ENCODE data around the gene COQ8B.

COQ8B gene

GRCh38 chr19:40717325-40717879, 716 bp upstream of the COQ8B start:
- no peak for DNase-seq

- DNase-seq: no peak
Observed at GRCh38 chr19:40716031-40716481, 630 bp downstream of the COQ8B start.

GRCh38 chr19:40714441-40715299, 2.0 kb downstream of the COQ8B start:
- peak; percentile 98 for DNase-seq

GRCh38 chr19:40713939-40714338, 2.7 kb downstream of the COQ8B start:
- no peak for DNase-seq

GRCh38 chr19:40709817-40710216, 6.9 kb downstream of the COQ8B start:
- DNase-seq: no peak

GRCh38 chr19:40707615-40708014, 9.1 kb downstream of the COQ8B start:
- no peak for DNase-seq

- no peak for DNase-seq
Observed at GRCh38 chr19:40705950-40706619, 10.6 kb downstream of the COQ8B start.

GRCh38 chr19:40705362-40705651, 11.4 kb downstream of the COQ8B start:
- peak; percentile 81 for DNase-seq

GRCh38 chr19:40704491-40705361, 12.0 kb downstream of the COQ8B start:
- no peak for DNase-seq

GRCh38 chr19:40703029-40703755, 13.5 kb downstream of the COQ8B start:
- DNase-seq: no peak

- DNase-seq: no peak
Observed at GRCh38 chr19:40702337-40703012, 14.2 kb downstream of the COQ8B start.

GRCh38 chr19:40701758-40702157, 14.9 kb downstream of the COQ8B start:
- no peak for DNase-seq

- no peak for DNase-seq
Observed at GRCh38 chr19:40700083-40700482, 16.6 kb downstream of the COQ8B start.

GRCh38 chr19:40697007-40697406, 19.7 kb downstream of the COQ8B start:
- DNase-seq: no peak

- no peak for DNase-seq
Observed at GRCh38 chr19:40695881-40696280, 20.8 kb downstream of the COQ8B start.

- no peak for DNase-seq
Observed at GRCh38 chr19:40693896-40694295, 22.8 kb downstream of the COQ8B start.

GRCh38 chr19:40693150-40693788, 23.4 kb downstream of the COQ8B start:
- DNase-seq: no peak

- DNase-seq: no peak
Observed at GRCh38 chr19:40692212-40692551, 24.5 kb downstream of the COQ8B start.

- no peak for DNase-seq
Observed at GRCh38 chr19:40691421-40692211, 25.1 kb downstream of the COQ8B start.

GRCh38 chr19:40690693-40691420, 25.8 kb downstream of the COQ8B start:
- peak; percentile 96 for DNase-seq
